HepG2 (cell line): ENCODE data around the gene EEIG1. TPM values are rescaled to one million over a fixed set of nuclear protein-coding genes. Genes with fewer than 3 reads are reported as not detected.

ENCODE experiments used
- ATAC-seq: fragments of 200-7000 bp; cut with Tn5 transposase; 3 replicates; pipeline ENCODE4 v1.9.1; 2020; ENCODE audit warnings: mild to moderate bottlenecking, moderate library complexity
- BruUV-seq: library from RNA; stranded (reverse); fragments of 400-500 nt; replicated peaks from 2 replicates; lab custom pipeline; 2021; lab: Mats Ljungman, UMichigan
- CTCF ChIA-PET: fragments of 300-600 bp; formaldehyde crosslinking; extraction: SDS; loops from one replicate; lab custom pipeline; 2021; ENCODE audit warnings: low total read pairs, inconsistent platforms, low intra/inter-chr PET ratio; lab: Yijun Ruan, JAX
- POLR2A ChIA-PET: fragments of 350-600 bp; sonication (Branson Sonifier 250); formaldehyde crosslinking; loops from one replicate; lab custom pipeline; 2020; ENCODE audit warnings: antibody characterized with exemption, inconsistent platforms; lab: Yijun Ruan, JAX
- DNase-seq: peaks from one replicate; pipeline ENCODE4 v3.0.0-alpha.2; 2015; ENCODE audit warnings: low spot score
- FAIRE-seq: peaks from 3 replicates; lab custom pipeline; 2011; peaks lifted over from hg19 to GRCh38; lab: Jason Lieb, UNC
- H2AFZ ChIP-seq: one replicate; pipeline ENCODE4 v1.6.1; 2011; ENCODE audit warnings: low read length, inconsistent platforms
- H3K27ac ChIP-seq: fragments of 300-600 bp; 3 replicates; pipeline ENCODE4 v1.8.0; 2011; ENCODE audit warnings: mixed run types, mild to moderate bottlenecking, mixed read lengths, low read length, inconsistent platforms; ENCODE audit not compliant: insufficient read depth; ENCODE audit errors: extremely low read length
- H3K27me3 ChIP-seq, 2 experiments: fragments of 200-600 bp in 1 of 2; 2 replicates in 1 of 2; 3 replicates in 1 of 2; pipeline versions ENCODE4 v1.6.0 to v1.8.0; 2011; ENCODE audit warnings: low read length in 2 of 2, mild to moderate bottlenecking in 2 of 2, moderate library complexity in 2 of 2, inconsistent platforms in 1 of 2; ENCODE audit not compliant: insufficient read depth in 2 of 2, control insufficient read depth in 1 of 2
- H3K36me3 ChIP-seq, 2 experiments: fragments of 200-600 bp in 1 of 2; replicated peaks in 1 of 2; 2 replicates in 1 of 2; 3 replicates in 1 of 2; pipeline versions ENCODE4 v1.5.1 to v1.8.0; 2011; ENCODE audit warnings: low read length in 2 of 2, inconsistent platforms in 1 of 2; ENCODE audit not compliant: insufficient read depth in 2 of 2, control insufficient read depth in 1 of 2
- H3K4me1 ChIP-seq: 2 replicates; pipeline ENCODE4 v1.5.1; 2012; ENCODE audit warnings: low read length, inconsistent platforms; ENCODE audit not compliant: insufficient read depth
- H3K4me2 ChIP-seq: 2 replicates; pipeline ENCODE4 v1.6.0; 2011; ENCODE audit warnings: low read depth, low read length, inconsistent platforms
- H3K4me3 ChIP-seq, 3 experiments: fragments of 200-600 bp in 1 of 3; sonication (generic), shearing (Covaris generic) in 1 of 3; replicated peaks in 1 of 3; 2 replicates each; pipeline ENCODE4 v1.5.1; 2011 to 2016; ENCODE audit warnings: low read length in 3 of 3, inconsistent platforms in 2 of 3, low read depth in 2 of 3, mild to moderate bottlenecking in 2 of 3, control low read depth in 1 of 3, mixed read lengths in 1 of 3; ENCODE audit not compliant: insufficient read depth in 1 of 3
- H3K79me2 ChIP-seq: one replicate; pipeline ENCODE4 v1.6.1; 2011; ENCODE audit warnings: low read length, inconsistent platforms; ENCODE audit not compliant: insufficient read depth
- H3K9ac ChIP-seq: 2 replicates; pipeline ENCODE4 v1.6.0; 2011; ENCODE audit warnings: mild to moderate bottlenecking, low read depth, low read length, inconsistent platforms; ENCODE audit not compliant: insufficient read depth
- H3K9me3 ChIP-seq: 2 replicates; pipeline ENCODE4 v1.5.1; 2012; ENCODE audit warnings: mild to moderate bottlenecking, low read length
- H4K20me1 ChIP-seq: 2 replicates; pipeline ENCODE4 v1.6.0; 2011; ENCODE audit warnings: inconsistent platforms, mild to moderate bottlenecking, low read length, moderate library complexity; ENCODE audit not compliant: insufficient read depth
- AKAP8 ChIP-seq: sonication (generic); formaldehyde crosslinking; IDR thresholded peaks from 2 replicates; pipeline ENCODE4 v1.5.1; 2020; ENCODE audit warnings: mild to moderate bottlenecking, missing genetic modification reagents
- CREM ChIP-seq, 2 experiments: sonication (generic) in 1 of 2; formaldehyde crosslinking in 1 of 2; IDR thresholded peaks; 2 replicates each; pipeline versions ENCODE4 v1.4.0 to v1.6.1; 2016 to 2020; ENCODE audit warnings: antibody characterized with exemption in 1 of 2, mild to moderate bottlenecking in 1 of 2, missing genetic modification reagents in 1 of 2
- KAT2B ChIP-seq: fragments of 150-350 bp; IDR thresholded peaks from 2 replicates; pipeline ENCODE4 v1.6.1; 2014; ENCODE audit warnings: low read depth, low read length, borderline replicate concordance
- RBM22 ChIP-seq: fragments of 200-400 bp; formaldehyde crosslinking; optimal IDR thresholded peaks from 2 replicates; pipeline ENCODE3; 2017; ENCODE audit warnings: mild to moderate bottlenecking, low read length, moderate library complexity
- SAP130 ChIP-seq: IDR thresholded peaks from 2 replicates; pipeline ENCODE4 v1.6.1; 2016; ENCODE audit warnings: low read depth
- SRY ChIP-seq: sonication (generic); formaldehyde crosslinking; IDR thresholded peaks from 2 replicates; pipeline ENCODE4 v1.8.0; 2022; ENCODE audit warnings: mild to moderate bottlenecking, missing genetic modification reagents
- ZNF282 ChIP-seq: fragments of 450-650 bp; IDR thresholded peaks from 2 replicates; pipeline ENCODE4 v1.6.1; 2018; ENCODE audit not compliant: partially characterized antibody
- ZNF350 ChIP-seq: sonication (generic); formaldehyde crosslinking; IDR thresholded peaks from 2 replicates; pipeline ENCODE4 v1.4.0; 2020; ENCODE audit warnings: mild to moderate bottlenecking, low read depth, missing genetic modification reagents, borderline replicate concordance
- ZNF609 ChIP-seq: sonication (generic); formaldehyde crosslinking; IDR thresholded peaks from 2 replicates; pipeline ENCODE4 v1.4.0; 2020; ENCODE audit warnings: mild to moderate bottlenecking, missing genetic modification reagents, borderline replicate concordance
- ZNF710 ChIP-seq: sonication (generic); formaldehyde crosslinking; IDR thresholded peaks from 2 replicates; pipeline ENCODE4 v1.5.0; 2020; ENCODE audit warnings: mild to moderate bottlenecking, missing genetic modification reagents, borderline replicate concordance
- WGBS: methylation state at CpG from one replicate; pipeline ENCODE4 v1.1.6; 2017; ENCODE audit warnings: low lambda C conversion rate; 5-methylcytosine and 5-hydroxymethylcytosine counted together
- in situ Hi-C: cut with HindIII; loops from 2 replicates; pipeline ENCODE4 v1.10.0; 2017; ENCODE audit warnings: low pct_unique_long_range_greater_than_20kb; ENCODE audit not compliant: extremely low pct_ligation_motif_present
- intact Hi-C: fragments of 100-400 bp; cut with micrococcal nuclease; formaldehyde crosslinking; loops from one replicate; pipeline ENCODE4 v1.10.0; 2022; ENCODE audit not compliant: unreplicated experiment
- polyA plus RNA-seq, 8 experiments: library from polyadenylated mRNA; depleted of rRNA in 3 of 8; stranded (reverse) in 7 of 8; unstranded in 1 of 8; fragments of >200 nt; fragmentation: Illumina TruSeq in 4 of 8; extraction: Trizol in 4 of 8; gene quantifications; 2 replicates each; pipeline versions ENCODE4 v1.2.1 to v1.2.3, GENCODE V29; 2011 to 2016; ENCODE audit warnings: low read depth in 4 of 8, missing spikeins in 1 of 8, mixed read lengths in 1 of 8; ENCODE audit not compliant: insufficient read depth in 1 of 8
- total RNA-seq, 5 experiments: library from RNA; depleted of rRNA; stranded (reverse); fragments of >200 nt; fragmentation: Illumina TruSeq; extraction: Trizol; gene quantifications; 2 replicates each; pipeline ENCODE4 v1.2.3, GENCODE V29; 2016; ENCODE audit warnings: low read depth in 1 of 5

The EEIG1 gene
- total and polyA plus RNA-seq, 2 of the 13 experiments (the other 11 are each of a cell fraction or from before 2014, with no cell fraction given), result 16.6 to 25.2 TPM

- Histone ChIP-seq H4K20me1 (no peaks in the 10 kb centered on the region), H3K27me3 (no peaks in the 10 kb centered on the region), H3K79me2 (peaks cover 2% of the 10 kb centered on the region), H3K9ac (no peak overlapping the region), H3K4me2 (no peak overlapping the region), H3K4me3 (no peak overlapping the region), H2AFZ (no peak overlapping the region), H3K27ac (no peak overlapping the region), H3K4me1 (peaks cover 76% of the 10 kb centered on the region), H3K9me3 (no peaks in the 10 kb centered on the region), H3K36me3 (no peaks in the 10 kb centered on the region)
- in situ Hi-C loops (no loop called here), intact Hi-C loops (no loop called here)
- DNase-seq (no peak), FAIRE-seq (no peak), ATAC-seq (no peak)
- BruUV-seq, result no TSS peak
- WGBS, result 85% methylated on average over 2 of the region's 3 CpGs
- POLR2A ChIA-PET, result no interaction called here
- TF ChIP-seq CREM (IDR thresholded peaks at IDR 0.05) (no peak), CREM (CRISPR knock-in tag; IDR thresholded peaks at IDR 0.05) (no peak), SAP130 (CRISPR knock-in tag) (no peak), RBM22 (no peak), ZNF710 (CRISPR knock-in tag) (no peak), ZNF282 (no peak), ZNF350 (CRISPR knock-in tag) (no peak), ZNF609 (CRISPR knock-in tag) (no peak), AKAP8 (CRISPR knock-in tag) (no peak), KAT2B (no peak), SRY (CRISPR knock-in tag) (no peak)
- CTCF ChIA-PET, result no interaction called here
Measured at GRCh38 chr9:127985011-127985410, 4.2 kb upstream of the EEIG1 start.
